Neuronal stem cell (in vitro differentiated cells): ENCODE measurements around the gene IGSF3.

Experiments
- DNase-seq: peaks from one replicate; pipeline ENCODE4 v3.0.0-alpha.2; 2013; ENCODE audit warnings: low spot score
- H2AFZ ChIP-seq: one replicate; pipeline ENCODE4 v1.6.1; 2013; ENCODE audit warnings: mild to moderate bottlenecking, low read length, inconsistent platforms
- H2AK5ac ChIP-seq: 2 replicates; pipeline ENCODE4 v1.6.1; 2013; ENCODE audit warnings: low read depth, mild to moderate bottlenecking, inconsistent platforms, low read length, moderate library complexity, mixed read lengths
- H2BK120ac ChIP-seq: 2 replicates; pipeline ENCODE4 v1.6.1; 2013; ENCODE audit warnings: low read depth, mild to moderate bottlenecking, inconsistent platforms, low read length, moderate library complexity, mixed read lengths
- H2BK12ac ChIP-seq: one replicate; pipeline ENCODE4 v1.6.1; 2013; ENCODE audit warnings: low read length, inconsistent platforms
- H2BK15ac ChIP-seq: 2 replicates; pipeline ENCODE4 v1.6.1; 2013; ENCODE audit warnings: mild to moderate bottlenecking, low read length, inconsistent platforms, mixed read lengths
- H2BK5ac ChIP-seq: one replicate; pipeline ENCODE4 v1.6.1; 2013; ENCODE audit warnings: inconsistent platforms, mild to moderate bottlenecking, low read length, moderate library complexity
- H3K14ac ChIP-seq: one replicate; pipeline ENCODE4 v1.6.1; 2013; ENCODE audit warnings: low read length, inconsistent platforms
- H3K18ac ChIP-seq: 2 replicates; pipeline ENCODE4 v1.6.1; 2013; ENCODE audit warnings: low read length, inconsistent platforms
- H3K23ac ChIP-seq: 2 replicates; pipeline ENCODE4 v1.6.1; 2013; ENCODE audit warnings: low read depth, mild to moderate bottlenecking, mixed read lengths, low read length, inconsistent platforms; ENCODE audit not compliant: poor library complexity
- H3K27ac ChIP-seq: replicated peaks from 3 replicates; pipeline ENCODE4 v1.5.1; 2013; ENCODE audit warnings: low read length, inconsistent platforms
- H3K27me3 ChIP-seq, 3 experiments: 2 replicates each; pipeline ENCODE4 v1.6.1; 2013; ENCODE audit warnings: low read length in 3 of 3, mild to moderate bottlenecking in 2 of 3, inconsistent platforms in 1 of 3, low read depth in 1 of 3, mixed read lengths in 1 of 3, moderate library complexity in 1 of 3; ENCODE audit not compliant: control insufficient read depth in 3 of 3, insufficient read depth in 3 of 3
- H3K36me3 ChIP-seq, 2 donors: replicated peaks in 1 of 2; 2 replicates each; pipeline ENCODE4 v1.6.1; 2013; ENCODE audit warnings: low read length in 2 of 2; ENCODE audit not compliant: control insufficient read depth in 2 of 2, insufficient read depth in 2 of 2
- H3K4ac ChIP-seq: 2 replicates; pipeline ENCODE4 v1.6.1; 2013; ENCODE audit warnings: inconsistent platforms, mild to moderate bottlenecking, low read length, moderate library complexity
- H3K4me1 ChIP-seq, 2 donors: 1 replicate in 1 of 2; 2 replicates in 1 of 2; pipeline ENCODE4 v1.6.1; 2013; ENCODE audit warnings: low read length in 2 of 2, low read depth in 1 of 2; ENCODE audit not compliant: control insufficient read depth in 2 of 2, insufficient read depth in 1 of 2
- H3K4me2 ChIP-seq: one replicate; pipeline ENCODE4 v1.6.1; 2013; ENCODE audit warnings: mild to moderate bottlenecking, low read length, inconsistent platforms; ENCODE audit not compliant: insufficient read depth, poor library complexity, severe bottlenecking
- H3K4me3 ChIP-seq, 2 donors: 2 replicates each; pipeline ENCODE4 v1.5.1; 2013; ENCODE audit warnings: low read length in 2 of 2, mild to moderate bottlenecking in 2 of 2, inconsistent platforms in 1 of 2, moderate library complexity in 1 of 2
- H3K79me1 ChIP-seq: one replicate; pipeline ENCODE4 v1.6.1; 2013; ENCODE audit warnings: low read depth, mild to moderate bottlenecking, inconsistent platforms, low read length, moderate library complexity
- H3K9ac ChIP-seq: one replicate; pipeline ENCODE4 v1.6.1; 2013; ENCODE audit warnings: mild to moderate bottlenecking, low read depth, low read length, inconsistent platforms; ENCODE audit not compliant: poor library complexity
- H3K9me3 ChIP-seq, 2 donors: replicated peaks in 1 of 2; 2 replicates each; pipeline versions ENCODE3 to v1.6.1; 2013; ENCODE audit warnings: low read length in 2 of 2, mild to moderate bottlenecking in 2 of 2, inconsistent platforms in 1 of 2, low read depth in 1 of 2, mixed read lengths in 1 of 2, moderate library complexity in 1 of 2; ENCODE audit not compliant: control insufficient read depth in 2 of 2, insufficient read depth in 1 of 2
- H4K8ac ChIP-seq: one replicate; pipeline ENCODE4 v1.6.1; 2013; ENCODE audit warnings: low read depth, mild to moderate bottlenecking, inconsistent platforms, low read length, moderate library complexity
- H4K91ac ChIP-seq: one replicate; pipeline ENCODE4 v1.6.1; 2013; ENCODE audit warnings: low read length, low read depth, mild to moderate bottlenecking, inconsistent platforms; ENCODE audit not compliant: poor library complexity
- WGBS, 2 donors: extraction: QIAGEN DNeasy Blood & Tissue Kit; methylation state at CpG; one replicate each; pipeline ENCODE4 v1.1.7; 2013; ENCODE audit warnings: missing lambda C conversion rate in 2 of 2, mixed read lengths in 1 of 2; ENCODE audit not compliant: insufficient read length in 2 of 2, insufficient replicate concordance in 1 of 2; ENCODE audit errors: extremely low coverage in 2 of 2; 5-methylcytosine and 5-hydroxymethylcytosine counted together

The IGSF3 gene

DNA sequence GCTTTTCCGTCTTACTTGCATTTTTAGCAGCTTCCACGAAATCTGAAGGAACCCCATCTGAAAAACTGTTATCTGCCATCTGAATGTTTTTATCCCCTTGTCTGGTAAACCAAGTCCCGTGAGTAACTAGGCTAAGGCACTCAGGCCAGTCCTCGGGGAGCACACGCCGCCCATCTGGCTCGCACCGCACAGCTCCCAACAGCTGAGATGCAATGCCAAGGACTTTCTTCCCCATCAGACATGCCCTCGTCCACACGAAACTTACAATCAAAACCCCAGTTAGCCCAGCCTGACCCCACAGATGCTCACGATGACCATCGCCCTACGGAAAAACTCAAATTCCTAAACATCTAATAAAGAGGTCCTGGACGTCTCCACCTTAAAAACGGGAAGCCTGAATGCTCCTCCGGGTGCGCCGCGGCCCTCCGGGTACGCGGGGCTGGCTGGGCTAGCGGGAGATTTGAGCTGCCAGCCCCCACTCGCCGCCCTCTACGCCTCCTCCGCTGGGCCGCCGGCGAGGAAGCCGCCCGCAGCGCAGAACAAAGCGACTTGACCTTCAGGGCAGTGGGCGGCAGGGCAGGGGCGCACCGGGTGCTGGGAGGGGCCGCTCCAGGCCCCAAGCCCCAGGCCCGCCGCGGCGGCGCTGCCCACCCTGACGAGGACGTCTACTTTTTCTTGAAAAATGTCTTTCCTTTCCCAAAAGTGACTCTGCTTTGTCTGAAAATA is 133.4 kb downstream of the IGSF3 start:
- no peak overlapping the region for H3K9ac ChIP-seq
- no peak overlapping the region for H4K91ac ChIP-seq
- no peaks in the 10 kb centered on the region for H3K27me3 ChIP-seq
- H3K4me1 ChIP-seq = no peaks in the 10 kb centered on the region
- DNase-seq = no peak
- no peak overlapping the region for H2BK120ac ChIP-seq
- H2BK5ac ChIP-seq = no peak overlapping the region
- no peak overlapping the region for H3K18ac ChIP-seq
- no CpG with 5 or more reads among the region's 45 CpGs for WGBS, 2 donors
- H2AFZ ChIP-seq = no peak overlapping the region
- no peak overlapping the region for H3K27ac ChIP-seq
- no peak overlapping the region for H3K23ac ChIP-seq
- H2AK5ac ChIP-seq = no peak overlapping the region
- no peak overlapping the region for H2BK12ac ChIP-seq
- no peak overlapping the region for H4K8ac ChIP-seq
- no peak overlapping the region for H3K4ac ChIP-seq
- H3K4me3 ChIP-seq = peak overlapping the region in 1 of 2 donors; percentile 54
- H3K36me3 ChIP-seq = peaks cover 0 to 4% of the 10 kb centered on the region in 2 donors
- no peak overlapping the region for H3K4me2 ChIP-seq
- no peak overlapping the region for H3K14ac ChIP-seq
- H3K9me3 ChIP-seq = peaks cover 0 to 2% of the 10 kb centered on the region in 2 donors
- no peaks in the 10 kb centered on the region for H3K79me1 ChIP-seq
- no peak overlapping the region for H2BK15ac ChIP-seq

DNA sequence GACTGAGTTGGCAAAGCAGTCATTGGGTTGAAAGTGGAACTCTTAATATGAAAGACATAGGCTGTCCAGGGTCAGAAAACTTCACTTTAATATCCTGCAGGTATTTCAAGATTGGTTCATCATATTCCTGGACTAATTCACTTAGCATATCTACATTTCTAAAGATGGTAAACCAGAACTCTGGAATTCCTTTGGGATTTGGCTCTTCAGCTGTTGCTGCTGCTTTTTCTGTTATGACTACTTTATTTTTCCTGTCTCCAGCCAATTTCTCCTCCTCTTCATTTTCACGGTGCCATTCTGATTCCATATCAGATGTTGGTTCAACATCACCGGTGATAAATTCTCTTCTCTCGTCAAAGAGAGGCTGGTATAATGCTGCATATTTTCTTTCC is 134.1 kb downstream of the IGSF3 start:
- Histone ChIP-seq H3K23ac (no peak overlapping the region), H3K79me1 (no peaks in the 10 kb centered on the region), H2BK5ac (no peak overlapping the region), H3K9me3 (peaks cover 0 to 2% of the 10 kb centered on the region in 2 donors), H3K9ac (no peak overlapping the region), H3K36me3 (peaks cover 0 to 4% of the 10 kb centered on the region in 2 donors), H3K14ac (no peak overlapping the region), H3K4me1 (no peaks in the 10 kb centered on the region), H4K91ac (no peak overlapping the region), H2AK5ac (no peak overlapping the region), H3K4me2 (no peak overlapping the region), H3K4ac (no peak overlapping the region), H2BK120ac (no peak overlapping the region), H3K27ac (no peak overlapping the region), H2AFZ (no peak overlapping the region), H3K27me3 (no peaks in the 10 kb centered on the region), H3K4me3 (no peak overlapping the region), H2BK15ac (no peak overlapping the region), H2BK12ac (no peak overlapping the region), H3K18ac (no peak overlapping the region), H4K8ac (no peak overlapping the region)
- no peak for DNase-seq
- WGBS, 2 donors = no CpG with 5 or more reads among the region's 3 CpGs

GRCh38 chr1:116532671-116533428 is 134.7 kb downstream of the IGSF3 start:
- Histone ChIP-seq H2BK5ac (no peak overlapping the region), H3K79me1 (no peaks in the 10 kb centered on the region), H2BK120ac (no peak overlapping the region), H3K27me3 (no peaks in the 10 kb centered on the region), H4K8ac (no peak overlapping the region), H3K27ac (no peak overlapping the region), H2BK12ac (no peak overlapping the region), H2AFZ (no peak overlapping the region), H3K9me3 (peaks cover 0 to 2% of the 10 kb centered on the region in 2 donors), H3K4me2 (no peak overlapping the region), H3K36me3 (peaks cover 0 to 4% of the 10 kb centered on the region in 2 donors), H3K4me1 (no peaks in the 10 kb centered on the region), H4K91ac (no peak overlapping the region), H2BK15ac (no peak overlapping the region), H3K23ac (no peak overlapping the region), H3K9ac (no peak overlapping the region), H3K4me3 (no peak overlapping the region), H2AK5ac (no peak overlapping the region), H3K14ac (no peak overlapping the region), H3K4ac (no peak overlapping the region), H3K18ac (no peak overlapping the region)
- DNase-seq = no peak
- 97% methylated on average over 2 of the region's 23 CpGs; no CpG with 5 or more reads in 1 of the 2 donors for whole genome bisulfite sequencing, 2 donors

DNA sequence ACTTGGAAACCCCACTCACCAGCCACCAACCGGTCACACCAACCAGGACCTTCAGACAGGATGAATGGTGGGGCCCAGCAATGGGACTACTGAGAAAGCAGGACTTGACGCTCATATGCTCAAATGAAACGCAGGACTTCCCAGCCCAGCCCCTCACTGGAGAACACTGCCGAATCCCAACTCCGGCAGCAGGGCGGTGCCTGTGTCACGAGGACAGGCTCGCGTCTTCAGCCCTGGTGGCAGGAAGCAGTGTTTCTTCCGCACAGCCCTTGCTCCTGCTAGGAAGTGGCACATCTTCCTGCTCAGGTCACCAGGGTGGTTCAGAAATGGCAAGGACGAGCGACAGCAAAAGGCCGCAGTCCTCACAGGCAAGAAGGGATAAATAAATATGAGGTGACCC is 135.6 kb downstream of the IGSF3 start:
- Histone ChIP-seq H3K9ac (peak overlapping the region; percentile 32), H3K18ac (no peak overlapping the region), H3K9me3 (peaks cover 0 to 2% of the 10 kb centered on the region in 2 donors), H2BK5ac (no peak overlapping the region), H3K14ac (no peak overlapping the region), H3K4me3 (peak overlapping the region in 1 of 2 donors; percentile 38), H2BK12ac (peak overlapping the region; percentile 79), H4K8ac (peak overlapping the region; percentile 33), H3K27ac (no peak overlapping the region), H3K4me1 (no peaks in the 10 kb centered on the region), H3K27me3 (no peaks in the 10 kb centered on the region), H3K4me2 (no peak overlapping the region), H3K79me1 (no peaks in the 10 kb centered on the region), H2BK120ac (no peak overlapping the region), H3K23ac (peak overlapping the region; percentile 5), H3K36me3 (peaks cover 0 to 4% of the 10 kb centered on the region in 2 donors), H2AFZ (no peak overlapping the region), H3K4ac (no peak overlapping the region), H2AK5ac (no peak overlapping the region), H4K91ac (no peak overlapping the region), H2BK15ac (no peak overlapping the region)
- no peak for DNase-seq
- WGBS, 2 donors = no CpG with 5 or more reads among the region's 13 CpGs
